Middle frontal gyrus (tissue), 1 donor: ENCODE measurements around the gene ETV1.

Experiments
- DNase-seq: peaks from one replicate; pipeline ENCODE4 v3.0.0-alpha.2; 2015; ENCODE audit warnings: low spot score; ENCODE audit errors: extremely low spot score

ETV1 gene

DNA sequence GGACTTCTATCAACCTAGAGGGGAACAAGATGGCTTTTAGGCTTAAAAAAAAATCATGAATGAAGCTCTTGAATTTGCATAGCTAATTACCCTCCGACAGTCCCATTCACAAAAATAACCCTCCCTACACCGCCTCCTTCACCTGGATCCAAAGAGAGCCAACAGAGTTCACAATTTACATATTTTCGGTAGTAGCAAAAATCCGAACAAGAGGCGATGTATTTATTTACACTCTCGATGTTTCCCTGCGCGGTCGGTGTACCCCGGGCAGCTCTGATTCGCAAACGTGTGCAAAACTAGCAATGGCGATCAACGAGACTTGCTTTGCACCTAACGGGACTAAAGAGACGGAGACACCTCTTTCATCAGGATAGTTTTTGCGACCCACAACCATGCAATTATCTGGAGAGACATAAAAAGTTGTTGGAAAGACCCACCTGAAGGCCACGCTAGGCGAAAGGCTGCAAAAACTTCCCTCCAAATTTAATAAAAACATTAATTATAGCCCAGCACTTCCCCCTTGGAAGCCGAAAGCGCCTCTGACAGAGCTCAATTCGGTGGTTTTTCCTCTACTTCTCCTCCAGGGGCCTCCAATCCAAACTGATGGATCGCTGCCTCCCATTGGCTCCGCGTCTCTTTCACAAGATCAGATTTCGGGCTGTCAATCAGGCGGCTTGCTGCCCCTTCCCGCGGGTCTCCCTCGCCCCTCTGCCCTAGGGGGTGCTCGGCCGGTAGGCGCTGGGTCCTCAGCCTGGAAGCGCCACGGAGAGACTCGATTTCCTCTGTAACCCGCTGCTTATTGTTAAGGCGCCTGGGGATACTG lies at the start of gene ETV1:
Gene ETV1, minus strand, starts transcription at position 541 of the 823 bp plus-strand sequence. CDS start 614 bp downstream, outside the sequence.
- DNase-seq: peak; percentile 37

DNA sequence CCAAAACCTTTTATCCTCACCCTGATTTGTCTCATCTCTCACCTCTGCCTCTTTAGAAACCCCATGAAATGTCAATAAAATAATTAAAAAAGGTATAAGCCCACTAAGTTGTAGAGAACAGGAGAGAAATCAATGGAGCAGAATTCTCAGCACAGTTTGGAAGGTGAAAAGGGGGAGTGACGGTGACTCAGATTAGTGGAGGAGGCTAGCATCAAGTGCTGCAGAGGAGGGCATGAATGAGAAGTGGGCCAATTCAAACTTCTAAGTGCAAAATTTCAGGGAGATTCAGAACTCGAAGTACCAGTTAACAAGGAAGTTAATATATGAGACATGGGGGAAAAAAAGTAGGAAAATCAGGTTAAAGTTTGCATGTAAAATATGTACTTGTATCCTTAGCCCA lies 34.9 kb upstream of the ETV1 start:
- no peak for DNase-seq

DNA sequence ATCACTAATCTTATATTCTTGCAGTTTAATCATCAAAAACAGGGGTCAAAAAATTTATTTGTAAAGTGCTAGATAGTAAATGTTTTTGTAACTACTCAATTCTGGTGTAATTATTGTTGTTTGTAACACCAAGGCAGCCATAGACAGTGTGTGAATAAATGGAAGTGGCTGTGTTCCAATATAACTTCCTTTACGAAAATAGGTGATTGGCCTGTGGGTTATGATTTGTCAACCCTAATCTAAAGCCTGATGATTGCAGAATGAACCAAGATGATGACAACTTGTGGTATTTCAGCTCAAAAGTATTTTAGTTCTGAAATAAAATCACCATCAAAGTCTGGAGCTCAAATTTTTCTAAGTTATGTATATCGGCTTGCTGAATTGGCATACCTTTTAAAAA lies 34.4 kb upstream of the ETV1 start:
- no peak for DNase-seq

DNA sequence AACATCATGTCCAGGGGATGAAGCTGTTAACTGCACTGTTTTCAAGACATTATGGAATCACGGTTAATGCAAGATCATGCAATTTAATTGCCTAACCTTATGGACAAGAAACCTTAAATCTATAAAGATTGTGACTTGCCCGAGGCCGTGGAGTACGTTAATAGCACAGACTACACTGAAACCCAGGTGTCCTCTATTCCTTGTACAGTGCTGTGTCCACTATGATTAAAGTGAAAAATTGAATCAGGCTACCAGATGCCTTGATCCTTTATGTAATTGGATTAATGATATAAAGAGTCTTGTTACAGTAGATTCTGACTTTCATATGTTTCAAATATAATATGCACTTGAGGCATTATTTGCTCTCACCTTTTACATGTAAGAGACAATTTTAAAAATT lies 33.9 kb upstream of the ETV1 start:
- no peak for DNase-seq

DNA sequence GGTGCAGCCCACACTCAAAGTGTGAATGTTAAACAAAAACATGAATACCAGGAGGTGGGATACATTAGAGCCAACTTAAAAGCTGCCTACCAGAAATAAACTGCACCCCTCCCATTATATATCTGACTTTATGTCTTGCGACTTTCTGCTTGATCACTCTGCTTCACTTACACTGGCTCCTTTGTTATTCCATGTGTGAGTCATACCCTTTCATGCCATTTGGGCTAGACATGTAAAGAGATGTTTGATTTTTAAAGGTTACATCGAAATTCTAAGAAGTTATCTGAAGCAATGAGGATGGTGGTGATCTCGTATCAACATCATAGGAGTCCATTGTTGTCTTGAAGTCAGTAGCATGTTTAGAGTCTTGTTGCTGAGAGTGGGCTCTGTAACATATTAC lies 31.6 kb upstream of the ETV1 start:
- DNase-seq: no peak

DNA sequence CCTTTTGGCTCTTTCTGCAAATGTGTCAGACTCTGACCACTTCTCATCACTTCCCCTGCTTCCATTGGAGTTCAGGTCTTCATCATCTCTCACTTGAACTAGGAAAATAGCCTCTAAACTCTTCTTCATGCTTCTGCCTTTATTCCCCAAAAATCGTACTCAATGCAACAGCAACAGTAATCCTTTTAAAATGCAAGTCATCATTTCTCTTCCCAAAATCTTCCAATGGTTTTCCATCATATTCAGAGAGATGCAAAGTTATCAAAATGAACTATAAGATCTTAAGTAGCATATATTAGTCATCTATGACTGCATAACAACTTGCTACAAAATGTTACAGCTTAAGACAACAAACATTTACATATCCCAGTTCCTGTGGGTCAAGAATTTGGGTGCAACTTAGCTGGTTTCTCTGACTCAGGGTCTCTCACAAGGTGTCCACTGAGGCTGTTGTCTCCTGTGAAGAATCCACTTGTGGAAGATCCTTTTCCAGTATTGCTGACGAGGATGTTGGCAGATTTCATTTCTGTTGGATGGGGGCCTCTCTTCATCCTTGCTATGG lies 31.0 kb upstream of the ETV1 start:
- DNase-seq: no peak

DNA sequence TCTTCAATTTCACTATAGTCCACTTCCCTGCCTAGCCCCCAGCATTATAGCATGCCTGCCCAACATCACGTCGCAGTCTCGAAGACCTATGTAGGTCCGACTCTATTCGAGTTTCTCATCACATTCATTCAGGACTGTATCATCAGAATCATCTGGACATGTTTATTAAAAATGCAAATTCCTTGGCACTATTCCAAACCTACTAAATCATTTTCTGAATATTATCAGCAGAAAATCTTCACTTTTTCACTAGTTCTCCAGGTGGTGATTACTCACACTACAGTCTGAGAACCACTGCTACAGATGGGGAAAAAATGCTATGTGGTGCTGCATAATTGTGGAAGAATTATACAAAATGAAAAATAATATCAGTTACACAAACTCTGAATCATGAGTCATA lies 29.3 kb upstream of the ETV1 start:
- DNase-seq: no peak

DNA sequence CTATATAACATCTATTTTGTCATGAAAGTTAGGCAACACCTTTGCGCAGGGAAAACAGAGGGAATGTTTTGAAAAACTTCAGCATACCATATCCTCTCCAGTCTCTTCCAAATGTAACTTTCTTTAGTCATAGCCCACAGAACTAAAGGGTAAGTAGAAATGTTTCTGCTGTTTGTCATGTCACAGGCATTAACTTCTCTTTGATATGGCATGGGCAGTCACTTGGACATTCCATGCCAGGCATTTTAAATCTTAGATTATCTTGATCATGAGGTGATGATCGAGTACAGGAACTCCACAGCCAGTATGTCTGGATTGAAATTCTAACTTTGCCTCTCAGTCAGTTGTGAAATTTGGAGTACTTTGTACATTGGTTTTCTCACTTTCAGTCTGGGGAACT lies 27.5 kb upstream of the ETV1 start:
- DNase-seq: no peak

DNA sequence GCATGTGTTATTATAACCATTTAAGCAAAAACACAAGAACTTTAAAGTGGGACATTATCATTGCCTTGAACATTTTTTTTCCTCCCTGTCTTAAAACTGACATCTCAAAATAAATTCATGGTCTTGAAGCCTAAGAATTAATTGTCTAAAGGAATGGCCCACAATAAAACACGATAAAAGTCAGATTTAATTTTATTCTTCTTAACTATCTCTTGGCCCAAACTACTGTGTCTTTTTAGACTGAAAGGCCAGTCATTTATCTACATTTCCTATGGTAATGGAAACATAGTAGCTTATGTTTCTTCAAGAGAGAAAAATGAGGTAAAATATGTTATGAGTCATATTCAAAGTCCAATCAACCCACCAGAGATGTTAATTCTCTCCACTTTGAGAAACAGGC lies 24.4 kb upstream of the ETV1 start:
- DNase-seq: no peak

DNA sequence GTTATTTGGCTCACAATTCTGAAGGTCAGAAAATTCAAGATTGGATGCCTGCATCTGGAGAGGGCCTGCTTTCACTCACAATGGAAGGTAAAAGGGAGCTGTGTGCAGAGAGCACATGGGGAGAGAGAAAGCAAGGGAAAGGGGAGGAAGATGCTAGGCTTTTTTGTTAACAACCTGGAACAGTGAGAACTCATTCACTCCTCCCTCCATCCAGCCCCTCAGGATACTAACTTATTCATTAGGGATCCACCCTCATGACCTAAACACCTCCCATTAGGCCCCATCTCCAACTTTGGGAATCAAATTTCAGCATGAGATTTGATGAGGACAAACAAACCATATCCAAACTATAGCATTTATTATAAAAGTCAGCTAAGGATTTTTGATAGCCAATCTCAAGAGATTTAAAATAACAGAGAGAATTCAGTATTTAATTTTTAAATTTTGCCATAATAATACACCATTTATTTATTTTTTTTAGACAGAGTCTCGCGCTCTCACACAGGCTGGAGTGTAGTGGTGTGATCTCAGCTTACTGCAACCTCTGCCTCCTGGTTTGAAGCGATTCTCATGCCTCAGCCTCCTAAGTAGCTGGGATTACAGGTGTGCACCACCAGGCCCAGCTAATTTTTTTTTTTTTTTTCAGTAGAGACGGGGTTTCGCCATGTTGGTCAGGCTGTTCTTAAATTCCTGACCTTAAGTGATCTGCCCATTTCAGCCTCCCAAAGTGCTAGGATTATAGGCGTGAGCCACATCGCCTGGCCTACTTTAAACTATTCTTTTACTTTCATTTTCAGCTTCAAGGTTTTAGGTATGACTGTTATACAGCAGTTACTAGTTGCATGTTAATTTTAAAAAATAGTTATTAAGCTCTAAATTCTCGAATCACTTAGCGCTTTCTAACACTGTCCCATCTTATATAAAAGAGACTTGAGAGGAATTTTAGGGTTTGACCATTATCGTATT lies 20.3 kb upstream of the ETV1 start:
- DNase-seq: no peak

DNA sequence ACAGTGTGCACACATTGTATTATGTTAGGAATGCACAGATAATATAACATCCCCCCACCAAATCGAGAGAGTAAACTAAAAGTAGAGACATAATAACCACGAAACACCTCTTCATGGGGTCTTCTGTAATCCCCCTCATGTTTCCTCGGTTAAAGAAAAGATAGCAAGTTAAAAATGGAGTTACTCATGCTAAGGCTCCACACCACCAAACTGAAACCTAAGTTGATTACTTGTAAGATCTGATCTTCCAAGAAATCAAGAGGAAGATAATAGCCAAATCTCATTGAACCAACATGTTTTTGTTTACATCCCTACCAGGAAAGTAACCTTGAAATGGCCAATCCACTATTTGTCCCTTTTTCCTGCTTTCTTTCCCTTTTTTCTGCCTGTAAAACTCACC lies 11.7 kb upstream of the ETV1 start:
- no peak for DNase-seq

DNA sequence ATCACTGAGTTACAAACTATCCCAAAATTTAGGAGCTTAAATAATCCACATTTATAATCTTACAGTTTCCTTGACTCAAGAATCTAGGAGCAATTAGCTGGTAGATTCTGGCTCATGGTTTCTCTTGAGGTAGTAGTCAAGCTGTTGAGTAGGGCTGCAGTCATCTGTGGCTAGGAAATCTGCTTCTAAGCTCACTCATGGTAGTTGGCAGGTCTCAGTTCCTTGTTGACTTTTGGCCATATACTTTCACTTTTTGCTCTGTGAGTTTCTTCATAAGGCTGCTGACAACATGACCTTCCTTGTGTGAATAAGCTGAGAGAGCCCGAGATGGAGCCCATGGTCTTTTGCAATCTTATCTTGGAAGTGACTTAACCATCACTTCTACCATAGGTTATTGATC lies 10.8 kb upstream of the ETV1 start:
- DNase-seq: no peak

DNA sequence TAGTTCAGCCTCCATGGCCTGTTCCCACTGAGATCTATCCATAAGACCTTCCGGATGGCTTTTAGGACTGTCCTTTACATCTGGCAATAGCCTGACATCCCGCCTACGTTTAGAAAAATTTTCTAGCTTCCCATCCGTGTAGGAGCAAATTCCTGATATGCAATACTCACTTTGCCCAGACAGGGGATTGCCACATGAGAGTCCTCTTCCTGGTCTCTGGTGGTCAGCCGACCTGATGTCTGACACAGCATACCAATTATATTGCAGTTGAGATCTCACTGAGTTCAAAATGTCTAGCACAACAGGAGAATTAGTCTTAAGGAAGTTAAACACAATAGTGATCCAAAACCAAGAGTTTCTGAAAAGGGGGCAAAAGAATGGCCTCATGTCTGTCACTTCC lies 9.4 kb upstream of the ETV1 start:
- no peak for DNase-seq

DNA sequence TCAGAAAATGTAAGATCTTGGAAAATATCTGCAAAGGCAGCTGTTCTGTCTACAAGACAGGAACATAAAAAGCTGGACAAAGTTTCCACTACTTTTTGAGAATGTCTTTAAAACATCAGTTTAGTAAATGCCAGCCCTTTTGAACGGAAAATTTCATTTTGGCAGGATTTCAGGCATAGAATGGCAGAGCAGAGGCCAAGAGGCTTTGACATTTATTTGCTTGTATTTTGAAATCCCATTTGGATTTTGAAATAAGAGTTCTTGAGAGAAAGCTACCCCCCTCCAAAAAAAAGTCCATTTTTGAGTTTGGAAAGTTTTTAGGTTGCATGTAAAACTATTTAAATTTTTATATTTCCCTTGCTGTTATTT lies 3.1 kb upstream of the ETV1 start:
- DNase-seq: no peak

DNA sequence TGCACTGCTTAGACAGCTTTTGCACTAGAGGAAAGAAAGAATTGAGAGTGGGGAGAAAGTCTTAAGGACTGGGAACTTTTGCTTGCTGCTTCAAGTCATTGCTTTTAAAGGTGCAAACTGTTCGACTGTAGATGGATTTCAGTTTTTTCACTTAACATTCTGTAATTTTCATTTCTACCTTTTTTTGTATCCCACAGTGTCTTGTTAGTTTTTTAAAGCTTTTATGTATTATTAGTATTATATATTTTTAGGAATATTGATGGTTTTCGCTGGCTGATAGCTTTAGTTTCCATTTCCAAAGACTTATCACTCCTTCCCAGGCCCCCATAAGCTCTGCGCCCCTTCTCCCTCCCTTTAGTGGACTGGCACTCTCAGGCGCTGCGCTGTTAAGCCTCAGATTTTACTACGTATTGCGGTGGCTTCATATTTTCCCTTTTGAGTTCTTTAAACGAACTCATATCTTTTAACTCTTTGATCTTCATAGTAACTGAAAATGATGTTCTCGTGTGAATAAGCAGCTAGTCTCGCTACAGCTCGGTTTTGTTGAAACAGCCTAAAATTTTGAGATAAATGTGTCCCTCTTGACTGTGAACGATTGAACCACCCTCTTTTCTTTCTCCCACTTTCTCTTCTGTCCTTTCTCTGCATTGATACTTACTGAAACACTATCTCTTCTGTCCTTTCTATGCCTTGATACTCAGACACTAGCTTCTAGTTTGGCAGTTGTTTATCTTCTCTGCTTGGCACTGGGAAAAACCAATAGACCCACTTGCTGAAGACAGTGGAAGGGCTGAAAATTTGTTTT lies 2.5 kb upstream of the ETV1 start:
- DNase-seq: no peak

DNA sequence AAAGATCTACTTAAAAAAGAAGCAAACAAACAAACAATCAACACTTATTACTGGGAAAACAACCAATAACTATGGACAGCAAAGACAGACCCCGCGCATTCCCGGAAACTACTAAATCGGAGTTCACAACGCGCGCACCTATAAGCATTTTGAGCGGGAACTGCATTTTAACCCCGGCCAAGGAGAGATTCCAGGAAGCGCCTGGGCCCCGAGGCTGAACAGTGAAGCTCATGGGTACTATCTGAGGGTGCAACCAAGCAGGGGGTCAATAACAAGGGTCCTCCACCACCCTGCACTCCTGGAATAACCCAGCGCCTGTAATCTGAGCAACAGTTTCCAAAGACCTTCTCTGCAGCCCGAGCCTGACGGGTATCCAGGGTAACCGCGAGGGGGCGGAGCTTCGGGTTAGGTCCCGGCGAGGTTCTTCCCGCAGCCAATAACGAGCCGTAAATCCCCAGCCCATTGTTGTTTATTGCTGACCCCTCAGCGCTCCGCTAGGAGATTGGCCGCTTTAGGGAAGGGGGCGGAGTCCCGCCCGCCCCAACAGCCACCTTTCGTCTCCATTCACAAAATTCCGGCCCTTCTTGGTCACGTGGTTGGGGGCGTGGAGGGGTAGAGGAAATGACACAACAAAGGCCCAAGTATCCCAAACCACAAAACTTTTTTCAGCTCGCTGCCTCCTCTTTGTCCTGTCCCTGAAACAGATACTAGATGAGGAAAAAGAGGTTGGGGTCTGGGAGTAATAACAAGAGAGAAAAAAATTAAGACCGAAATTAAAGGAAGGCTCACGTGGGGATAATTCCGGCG lies 1.7 kb upstream of the ETV1 start:
- peak; percentile 83 for DNase-seq

DNA sequence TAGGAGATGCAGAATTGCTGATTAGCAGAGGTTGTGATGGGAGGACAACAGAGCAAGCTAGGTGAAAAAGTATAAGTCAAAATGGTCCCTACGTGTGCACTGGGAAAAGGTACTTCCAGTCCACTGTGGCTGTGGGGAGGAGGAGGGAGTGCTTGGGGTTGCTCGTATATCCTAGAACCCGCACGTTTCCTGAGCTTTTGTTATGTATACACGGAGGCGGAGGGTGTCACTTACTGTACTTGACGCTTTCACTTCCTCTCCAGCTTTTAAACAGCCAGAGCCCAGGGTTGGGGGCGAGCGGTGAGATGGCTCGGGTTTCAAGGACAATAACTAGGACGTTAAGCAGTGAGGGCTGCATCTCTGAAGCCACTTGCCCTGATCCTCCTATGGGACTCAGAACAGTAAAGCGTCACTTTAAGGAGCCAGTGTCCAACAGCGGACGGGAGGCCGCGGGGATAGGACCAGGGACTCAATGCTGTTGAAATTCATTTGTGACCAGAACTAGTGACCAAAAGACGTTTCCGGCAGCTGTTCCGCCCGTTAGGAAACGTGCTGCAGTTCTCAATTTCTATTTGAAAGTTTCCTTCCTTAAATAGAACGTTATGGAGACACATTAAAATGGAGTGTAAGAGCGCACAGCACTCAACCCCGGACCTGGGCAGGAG lies 985 bp upstream of the ETV1 start:
- no peak for DNase-seq

DNA sequence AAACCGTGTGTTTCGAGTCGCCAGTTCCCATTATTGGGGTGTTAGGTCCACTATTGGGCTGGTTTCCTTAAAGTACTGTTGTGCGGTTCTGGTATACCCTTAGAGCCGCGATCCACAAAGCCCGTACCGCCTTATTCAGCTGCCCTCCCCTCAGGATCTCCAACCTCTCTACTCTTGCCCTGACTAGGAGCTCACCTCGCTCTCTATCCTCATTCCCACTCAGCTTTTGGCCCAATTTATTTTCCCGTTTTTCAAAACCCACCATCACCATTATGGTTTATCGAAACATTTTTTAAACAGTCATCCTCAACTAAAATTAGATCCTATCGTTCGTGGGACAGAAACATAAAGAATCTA lies 461 bp upstream of the ETV1 start:
- DNase-seq: no peak

DNA sequence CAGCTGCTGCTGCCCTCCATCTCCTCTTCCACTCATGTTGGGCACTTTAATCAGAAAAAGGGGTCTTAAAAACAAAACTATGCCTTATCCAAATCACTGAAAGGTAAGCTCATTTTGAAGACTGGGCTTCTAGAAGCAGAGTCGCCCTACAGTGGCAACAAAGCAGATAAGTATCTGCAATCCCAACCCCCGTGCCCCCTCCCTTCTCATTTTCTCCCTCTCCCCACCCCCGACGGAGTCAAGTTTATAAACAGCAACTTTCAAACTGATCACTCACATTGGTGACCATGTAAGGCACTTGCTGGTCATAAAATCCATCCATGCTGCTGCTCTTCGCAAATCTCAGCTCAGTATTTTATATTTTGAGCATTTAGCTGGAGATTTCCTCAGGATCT lies 738 bp downstream of the ETV1 start:
- no peak for DNase-seq

DNA sequence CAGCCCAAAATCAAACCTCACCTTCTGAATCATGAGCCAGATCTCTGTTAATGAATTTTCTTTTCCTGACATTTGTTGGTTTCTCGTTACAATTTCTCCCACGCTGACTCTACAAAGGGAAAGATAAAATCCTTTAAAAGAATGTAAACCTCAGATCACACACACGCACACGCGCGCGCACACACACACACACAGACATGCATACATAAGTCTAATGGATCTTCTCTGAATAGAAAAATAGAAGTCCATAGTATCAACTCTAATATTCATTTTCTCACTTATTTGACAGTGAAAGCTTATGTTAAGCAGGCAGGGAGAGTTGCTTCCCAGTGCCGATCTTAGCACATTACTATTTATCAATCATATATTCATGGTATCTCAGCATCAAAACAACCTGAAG lies 1.4 kb downstream of the ETV1 start:
- DNase-seq: no peak
